Hepatocyte (in vitro differentiated cells): ENCODE results near the gene STK38L. TPM values are rescaled to one million over a fixed set of nuclear protein-coding genes. Genes with fewer than 3 reads are reported as not detected.

Experiments used
- DNase-seq: peaks from one replicate; pipeline ENCODE4 v3.0.0-alpha.2; 2016; ENCODE audit warnings: low spot score
- H2AFZ ChIP-seq: fragments of 200-600 bp; sonication (generic); 2 replicates; pipeline ENCODE4 v1.6.0; 2016; ENCODE audit warnings: antibody characterized with exemption, mild to moderate bottlenecking
- H3K27ac ChIP-seq: fragments of 200-600 bp; sonication (generic); 2 replicates; pipeline ENCODE4 v1.5.1; 2016; ENCODE audit warnings: mild to moderate bottlenecking
- H3K27me3 ChIP-seq: fragments of 200-600 bp; sonication (generic); 2 replicates; pipeline ENCODE4 v1.6.1; 2016
- H3K36me3 ChIP-seq: fragments of 200-600 bp; sonication (generic); replicated peaks from 2 replicates; pipeline ENCODE4 v1.5.1; 2016; ENCODE audit warnings: low read depth; ENCODE audit not compliant: insufficient read depth
- H3K4me1 ChIP-seq: fragments of 200-600 bp; sonication (generic); 2 replicates; pipeline ENCODE4 v1.5.1; 2016; ENCODE audit warnings: mild to moderate bottlenecking, moderate library complexity; ENCODE audit not compliant: insufficient read depth
- H3K4me2 ChIP-seq: fragments of 200-600 bp; sonication (generic); 2 replicates; pipeline ENCODE4 v1.6.0; 2016
- H3K4me3 ChIP-seq: fragments of 200-600 bp; sonication (generic); 2 replicates; pipeline ENCODE4 v1.5.1; 2016; ENCODE audit warnings: mild to moderate bottlenecking
- H3K79me2 ChIP-seq: fragments of 200-600 bp; sonication (generic); 2 replicates; pipeline ENCODE4 v1.6.0; 2017; ENCODE audit warnings: mild to moderate bottlenecking
- H3K9me2 ChIP-seq: fragments of 200-600 bp; sonication (generic); replicated peaks from 2 replicates; pipeline ENCODE4 v1.6.0; 2017; ENCODE audit warnings: mild to moderate bottlenecking; ENCODE audit not compliant: insufficient read depth
- H3K9me3 ChIP-seq: fragments of 200-600 bp; sonication (generic); 2 replicates; pipeline ENCODE4 v1.5.1; 2016; ENCODE audit warnings: low read depth, mild to moderate bottlenecking
- H4K20me1 ChIP-seq: fragments of 200-600 bp; sonication (generic); 2 replicates; pipeline ENCODE4 v1.6.0; 2016; ENCODE audit warnings: mild to moderate bottlenecking; ENCODE audit not compliant: insufficient read depth, poor library complexity, severe bottlenecking
- EZH2 ChIP-seq: fragments of 200-600 bp; sonication (generic); IDR thresholded peaks from 2 replicates; pipeline ENCODE4 v1.6.1; 2016; ENCODE audit warnings: antibody characterized with exemption, mild to moderate bottlenecking, borderline replicate concordance
- EZH2phosphoT487 ChIP-seq: fragments of 200-600 bp; sonication (generic); IDR thresholded peaks from one replicate; pipeline ENCODE4 v1.6.1; 2018; ENCODE audit warnings: antibody characterized with exemption, mild to moderate bottlenecking, low read depth, moderate library complexity; ENCODE audit not compliant: unreplicated experiment, severe bottlenecking
- WGBS: methylation state at CpG from one replicate; pipeline ENCODE4 v1.1.6; 2016; ENCODE audit warnings: low lambda C conversion rate; ENCODE audit errors: missing lambda C conversion rate; 5-methylcytosine and 5-hydroxymethylcytosine counted together
- polyA plus RNA-seq: library from polyadenylated mRNA; unstranded; fragments of >200 nt; fragmentation: Nextera tagmentation; extraction: Ambion mirVana; gene quantifications from 2 replicates; pipeline ENCODE4 v1.2.1, GENCODE V29; 2016
- total RNA-seq: library from RNA; depleted of rRNA; stranded (reverse); fragments of >200 nt; gene quantifications from 2 replicates; pipeline ENCODE4 v1.2.3, GENCODE V29; 2014
- TF ChIP-seq, protein P1 (sequence below): fragments of 200-600 bp; sonication (generic); IDR thresholded peaks from 2 replicates; pipeline ENCODE4 v1.5.1; 2016; ENCODE audit warnings: antibody characterized with exemption, mild to moderate bottlenecking; ENCODE audit not compliant: poor library complexity

Gene STK38L
- total and polyA plus RNA-seq, 2 experiments from 2014 or later = 18.8 to 36.7 TPM

DNA sequence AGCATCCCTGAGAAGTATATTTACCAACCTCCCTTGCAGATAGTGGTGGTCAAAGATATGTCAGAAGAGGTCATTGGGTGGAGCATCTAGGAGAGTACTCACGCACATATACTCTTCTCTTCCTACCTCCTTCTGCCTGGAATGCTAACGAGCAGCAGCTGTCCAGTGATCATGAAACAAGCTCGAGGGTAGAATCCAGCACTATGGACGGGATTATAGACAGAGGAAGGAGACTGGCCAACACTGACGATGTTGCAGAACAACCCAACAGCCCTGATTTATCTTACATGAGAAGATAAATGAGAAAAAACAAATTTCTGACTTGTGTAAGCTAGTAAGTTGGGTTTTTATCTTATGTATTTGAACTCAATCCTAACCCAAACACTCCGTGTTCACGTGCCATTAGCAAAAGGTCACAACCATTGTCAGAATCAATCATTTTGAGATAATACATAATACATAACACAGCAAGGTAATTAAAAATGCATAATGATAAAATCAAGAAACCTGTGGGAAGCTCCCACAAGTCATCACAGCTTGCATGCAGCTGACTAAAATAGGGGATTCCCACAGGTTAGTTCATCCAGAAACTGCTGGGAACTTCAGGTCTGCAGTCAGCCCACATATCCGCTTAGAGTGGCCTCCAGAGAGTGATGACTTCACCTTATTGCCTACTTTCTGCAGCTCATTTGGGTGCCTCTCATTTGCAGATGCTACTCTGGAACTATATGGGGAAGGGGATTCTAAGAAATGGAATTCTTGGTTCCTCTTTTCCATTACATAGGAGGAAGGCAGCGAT is 36.3 kb upstream of the STK38L start:
- WGBS = 63% methylated on average over 9 of the region's 9 CpGs
- Histone ChIP-seq H3K9me2 (no peaks in the 10 kb centered on the region), H3K36me3 (no peaks in the 10 kb centered on the region), H3K4me2 (no peak overlapping the region), H3K4me3 (no peak overlapping the region), H3K4me1 (no peaks in the 10 kb centered on the region), H2AFZ (no peak overlapping the region), H3K9me3 (no peaks in the 10 kb centered on the region), H3K27ac (no peak overlapping the region), H3K27me3 (no peaks in the 10 kb centered on the region), H4K20me1 (no peaks in the 10 kb centered on the region), H3K79me2 (no peaks in the 10 kb centered on the region)
- TF ChIP-seq, protein P1, sequence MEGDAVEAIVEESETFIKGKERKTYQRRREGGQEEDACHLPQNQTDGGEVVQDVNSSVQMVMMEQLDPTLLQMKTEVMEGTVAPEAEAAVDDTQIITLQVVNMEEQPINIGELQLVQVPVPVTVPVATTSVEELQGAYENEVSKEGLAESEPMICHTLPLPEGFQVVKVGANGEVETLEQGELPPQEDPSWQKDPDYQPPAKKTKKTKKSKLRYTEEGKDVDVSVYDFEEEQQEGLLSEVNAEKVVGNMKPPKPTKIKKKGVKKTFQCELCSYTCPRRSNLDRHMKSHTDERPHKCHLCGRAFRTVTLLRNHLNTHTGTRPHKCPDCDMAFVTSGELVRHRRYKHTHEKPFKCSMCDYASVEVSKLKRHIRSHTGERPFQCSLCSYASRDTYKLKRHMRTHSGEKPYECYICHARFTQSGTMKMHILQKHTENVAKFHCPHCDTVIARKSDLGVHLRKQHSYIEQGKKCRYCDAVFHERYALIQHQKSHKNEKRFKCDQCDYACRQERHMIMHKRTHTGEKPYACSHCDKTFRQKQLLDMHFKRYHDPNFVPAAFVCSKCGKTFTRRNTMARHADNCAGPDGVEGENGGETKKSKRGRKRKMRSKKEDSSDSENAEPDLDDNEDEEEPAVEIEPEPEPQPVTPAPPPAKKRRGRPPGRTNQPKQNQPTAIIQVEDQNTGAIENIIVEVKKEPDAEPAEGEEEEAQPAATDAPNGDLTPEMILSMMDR = no peak
- TF ChIP-seq EZH2phosphoT487 (no peak), EZH2 (no peak)
- no peak for DNase-seq

DNA sequence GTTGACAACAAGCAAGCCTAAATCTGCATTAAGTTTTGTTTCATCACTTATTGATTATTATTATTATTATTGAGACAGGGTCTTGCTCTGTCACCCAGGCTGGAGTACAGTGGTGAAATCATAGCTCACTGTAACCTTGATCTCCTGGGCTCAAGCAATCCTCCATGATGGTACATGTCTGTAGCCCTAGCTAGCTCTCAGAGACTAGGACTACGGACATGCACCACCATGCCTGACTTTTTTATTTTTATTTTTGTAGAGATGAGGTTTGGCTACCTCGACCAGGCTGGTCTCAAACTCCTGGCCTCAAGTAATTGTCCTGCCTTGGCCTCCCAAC is 35.7 kb upstream of the STK38L start:
- no peak overlapping the region for H3K27ac ChIP-seq

DNA sequence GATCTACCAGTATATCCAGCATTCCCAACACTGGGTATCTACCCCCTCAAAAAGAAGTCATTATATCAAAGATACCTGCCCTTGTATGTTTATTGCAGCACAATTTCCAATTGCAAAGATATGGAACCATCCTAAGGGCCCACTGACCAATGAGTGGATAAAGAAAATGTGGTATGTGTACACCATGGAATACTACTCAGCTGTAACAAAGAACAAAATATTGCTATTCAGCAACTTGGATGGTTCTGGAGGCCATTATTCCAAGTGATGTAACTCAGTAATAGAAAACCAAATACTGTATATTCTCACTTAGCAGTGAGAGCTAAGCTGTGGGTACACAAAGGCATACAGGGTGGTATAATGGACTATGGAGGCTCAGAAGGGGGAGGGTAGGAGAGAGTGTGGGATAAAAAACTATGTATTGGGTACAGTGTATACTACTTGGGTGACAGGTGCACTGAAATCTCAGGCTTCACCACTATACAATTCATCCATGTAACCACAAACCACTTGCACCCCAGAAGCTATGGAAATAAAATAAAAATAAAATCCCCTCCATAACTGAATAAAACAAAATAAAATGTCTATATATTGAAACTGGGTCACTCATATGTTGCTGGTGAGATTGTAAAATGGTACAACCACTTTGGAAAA is 34.7 kb upstream of the STK38L start:
- Histone ChIP-seq H3K9me2 (no peaks in the 10 kb centered on the region), H3K36me3 (no peaks in the 10 kb centered on the region), H3K4me3 (no peak overlapping the region), H4K20me1 (no peaks in the 10 kb centered on the region), H3K9me3 (no peaks in the 10 kb centered on the region), H3K4me2 (no peak overlapping the region), H2AFZ (no peak overlapping the region), H3K79me2 (no peaks in the 10 kb centered on the region), H3K27me3 (no peaks in the 10 kb centered on the region), H3K27ac (no peak overlapping the region), H3K4me1 (peaks cover 4% of the 10 kb centered on the region)
- TF ChIP-seq EZH2 (no peak), EZH2phosphoT487 (no peak)
- TF ChIP-seq, protein P1 = no peak
- DNase-seq = no peak

More for the DNA sequence above, 35.7 kb upstream of the STK38L start:
- no peak overlapping the region for H2AFZ ChIP-seq
- no peaks in the 10 kb centered on the region for H3K9me2 ChIP-seq
- 95% methylated on average over 2 of the region's 2 CpGs for WGBS
- no peaks in the 10 kb centered on the region for H3K27me3 ChIP-seq
- H3K4me1 ChIP-seq = no peaks in the 10 kb centered on the region
- no peak for DNase-seq
- H3K79me2 ChIP-seq = no peaks in the 10 kb centered on the region
- TF ChIP-seq, protein P1 = no peak
- TF ChIP-seq EZH2phosphoT487 = no peak
- TF ChIP-seq EZH2 = no peak
- H3K36me3 ChIP-seq = no peaks in the 10 kb centered on the region
- no peak overlapping the region for H3K4me2 ChIP-seq
- no peaks in the 10 kb centered on the region for H4K20me1 ChIP-seq
- no peaks in the 10 kb centered on the region for H3K9me3 ChIP-seq
- no peak overlapping the region for H3K4me3 ChIP-seq
